ENCODE data around the gene GGCX. TPM values are rescaled to one million over a fixed set of nuclear protein-coding genes. Genes with fewer than 3 reads are reported as not detected.
A peak's percentile ranks its signal among the peaks of the same experiment; 100 is the strongest.

The GGCX gene
- total and polyA plus RNA-seq, 2 of the 4 experiments (the other 2 are of a cell fraction), result 35.0 to 39.4 TPM

GRCh38 chr2:85537600-85538506 is 23.4 kb downstream of the GGCX start:
- H3K27ac ChIP-seq (ENCODE audit: insufficient read depth, low read length), result peak overlapping the region; percentile 91
- dilution Hi-C loops (cut with HindIII; ENCODE audit: low sequenced_read_pairs, unreplicated experiment) (no loop called here), intact Hi-C loops (cut with micrococcal nuclease) (loop anchor here (1.0 to 10.0 kb wide), 5 partner anchors 31 to 473 kb away; no protein-coding TSS in a partner anchor), in situ Hi-C loops (cut with MboI; ENCODE audit: low sequenced_read_pairs) (no loop called here)
- no peaks in the 10 kb centered on the region for H3K9me3 ChIP-seq (ENCODE audit: control insufficient read depth, insufficient read depth, low read length)
- peaks cover 8% of the 10 kb centered on the region; the same call in 1 of the 2 replicates for H3K9me1 ChIP-seq (ENCODE audit: insufficient read depth, low read length)
- peak overlapping the region; percentile 78 for H3K4me3 ChIP-seq (ENCODE audit: insufficient read depth, low read depth, low read length)
- peaks cover 8% of the 10 kb centered on the region for H3K4me1 ChIP-seq (ENCODE audit: control insufficient read depth, insufficient read depth, low read length)
- H4K20me1 ChIP-seq (ENCODE audit: insufficient read depth, low read length), result peaks cover 39% of the 10 kb centered on the region
- POLR2A ChIA-PET (ENCODE audit: unreplicated experiment), result interaction anchor here (0.9 to 3.6 kb wide), 8 partner anchors 8 to 118 kb away, joined by 3 to 42 read pairs (median 8); no protein-coding TSS in a partner anchor
- H3K4me2 ChIP-seq (ENCODE audit: low read depth, low read length), result peak overlapping the region; percentile 85
- H2AK9ac ChIP-seq (replicated peaks; ENCODE audit: low read depth, low read length, poor library complexity), result peak overlapping the region; percentile 100
- no peak; the same call in 1 of the 2 replicates for ATAC-seq (ENCODE audit: low read depth)
- H3K27me3 ChIP-seq (ENCODE audit: control insufficient read depth, insufficient read depth, low read length), result no peaks in the 10 kb centered on the region
- H2BK15ac ChIP-seq (ENCODE audit: low read depth, low read length), result peak overlapping the region; percentile 99
- TF ChIP-seq BHLHE40 (IDR thresholded peaks at IDR 0.05; ENCODE audit: low read depth, low read length), result no peak
- no peak for TF ChIP-seq MAZ (IDR thresholded peaks at IDR 0.05; ENCODE audit: borderline replicate concordance, low read depth, low read length)
- TF ChIP-seq ELK1 (IDR thresholded peaks at IDR 0.05; ENCODE audit: borderline replicate concordance, low read depth, low read length), result no peak
- TF ChIP-seq NFE2L2 (IDR thresholded peaks at IDR 0.05; ENCODE audit: low read depth, low read length), result no peak
- no peak for TF ChIP-seq CEBPB (IDR thresholded peaks at IDR 0.05; ENCODE audit: low read depth, low read length)
- no peak for TF ChIP-seq MAFK (IDR thresholded peaks at IDR 0.05; ENCODE audit: low read depth, low read length)
- no peak for TF ChIP-seq RAD21 (IDR thresholded peaks at IDR 0.05; ENCODE audit: low read length)
- no peak for TF ChIP-seq POLR2A (IDR thresholded peaks at IDR 0.05; ENCODE audit: low read depth, low read length)
- no peak for TF ChIP-seq MXI1 (IDR thresholded peaks at IDR 0.05; ENCODE audit: borderline replicate concordance, low read depth, low read length)
- H3K79me1 ChIP-seq (ENCODE audit: low read depth in 1 of 2, low read length in 2 of 2), result peaks cover 20 to 36% of the 10 kb centered on the region in 2 experiments
- peak overlapping the region; percentile 88 for H3K18ac ChIP-seq (ENCODE audit: low read depth, low read length)
- H2AK5ac ChIP-seq (ENCODE audit: low read depth, low read length), result peak overlapping the region; percentile 75
- peak overlapping the region; percentile 78 for H2BK20ac ChIP-seq (ENCODE audit: low read depth, low read length)
- WGBS, 2 experiments (ENCODE audit: extremely low coverage in 2 of 2, insufficient read length in 1 of 2), result 3% methylated on average over 12 of the region's 35 CpGs; no CpG with 5 or more reads in 1 of the 2 experiments
- CTCF ChIA-PET, result interaction anchor here (0.8 to 1.3 kb wide), 5 partner anchors 9 to 118 kb away, joined by 3 to 5 read pairs (median 3); no protein-coding TSS in a partner anchor
- H2BK5ac ChIP-seq (ENCODE audit: low read depth, low read length, poor library complexity, severe bottlenecking), result peak overlapping the region; percentile 94
- peak overlapping the region; percentile 100 for H3K14ac ChIP-seq (replicated peaks; ENCODE audit: low read depth, low read length)
- H2AFZ ChIP-seq (replicated peaks; ENCODE audit: low read length, poor library complexity), result peak overlapping the region; percentile 94
- H2BK120ac ChIP-seq (ENCODE audit: low read depth, low read length), result peak overlapping the region; percentile 99
- peak overlapping the region; percentile 100 for H3K4ac ChIP-seq (ENCODE audit: low read depth, low read length)
- peak overlapping the region; percentile 95 for H3K9ac ChIP-seq (ENCODE audit: low read depth, low read length)
- H4K5ac ChIP-seq (ENCODE audit: low read depth, low read length), result peak overlapping the region; percentile 67
- H4K8ac ChIP-seq (ENCODE audit: low read depth in 2 of 2, low read length in 2 of 2), result peak overlapping the region; percentile 97 to 99
- peak overlapping the region; percentile 99 for H3K23ac ChIP-seq (ENCODE audit: low read depth, low read length)
- peaks cover 16% of the 10 kb centered on the region for H3K36me3 ChIP-seq (ENCODE audit: control insufficient read depth, insufficient read depth, low read length)
- peak overlapping the region; percentile 98 for H3K56ac ChIP-seq (ENCODE audit: extremely low read depth, insufficient read depth, low read length)
- no TSS peak for BruUV-seq (replicated peaks)
- DNase-seq, result no peak
- H4K91ac ChIP-seq (ENCODE audit: insufficient read depth, low read depth, low read length), result peak overlapping the region; percentile 100

All from IMR-90 (cell line).